ENCODE measurements around the gene DIAPH3. TPM values are rescaled to one million over a fixed set of nuclear protein-coding genes. Genes with fewer than 3 reads are reported as not detected.

The DIAPH3 gene
- polyA plus RNA-seq, 2 donors, result 1.3 to 2.2 TPM

GRCh38 chr13:59660582-59660981 lies 503.1 kb downstream of the DIAPH3 start:
- H3K27me3 ChIP-seq (ENCODE audit: control insufficient read depth in 1 of 2, insufficient read depth in 2 of 2, low read length in 2 of 2), result no peaks in the 10 kb centered on the region
- H3K4me1 ChIP-seq (ENCODE audit: control insufficient read depth in 2 of 2, insufficient read depth in 2 of 2, low read length in 1 of 2), result no peaks in the 10 kb centered on the region
- H3K27ac ChIP-seq (ENCODE audit: low read depth in 2 of 2, low read length in 1 of 2), result no peak overlapping the region
- H3K36me3 ChIP-seq (ENCODE audit: control insufficient read depth in 2 of 2, insufficient read depth in 2 of 2, low read length in 1 of 2), result no peaks in the 10 kb centered on the region
- H3K9me3 ChIP-seq (ENCODE audit: control insufficient read depth in 2 of 2, insufficient read depth in 1 of 2, low read depth in 1 of 2, low read length in 1 of 2), result no peaks in the 10 kb centered on the region
- 88 to 90% methylated on average over 5 of the region's 5 CpGs for WGBS, 2 donors
- H3K4me3 ChIP-seq (ENCODE audit: low read depth in 1 of 2, low read length in 2 of 2), result no peak overlapping the region

- WGBS, 2 donors, result 88 to 89% methylated on average over 5 of the region's 5 CpGs
- Histone ChIP-seq H3K9me3 (ENCODE audit: control insufficient read depth in 2 of 2, insufficient read depth in 1 of 2, low read depth in 1 of 2, low read length in 1 of 2) (no peaks in the 10 kb centered on the region), H3K4me1 (ENCODE audit: control insufficient read depth in 2 of 2, insufficient read depth in 2 of 2, low read length in 1 of 2) (no peaks in the 10 kb centered on the region)
These were observed 503.7 kb downstream of the DIAPH3 start for GRCh38 chr13:59659981-59660380.

GRCh38 chr13:59658738-59659330 lies 504.9 kb downstream of the DIAPH3 start:
- Histone ChIP-seq H3K4me1 (ENCODE audit: control insufficient read depth in 2 of 2, insufficient read depth in 2 of 2, low read length in 1 of 2) (no peaks in the 10 kb centered on the region), H3K27ac (ENCODE audit: low read depth in 2 of 2, low read length in 1 of 2) (no peak overlapping the region)
- WGBS, 2 donors, result 88 to 91% methylated on average over 6 of the region's 6 CpGs

More at GRCh38 chr13:59659981-59660380, 503.7 kb downstream of the DIAPH3 start:
- H3K27me3 ChIP-seq (ENCODE audit: control insufficient read depth in 1 of 2, insufficient read depth in 2 of 2, low read length in 2 of 2), result no peaks in the 10 kb centered on the region
- H3K36me3 ChIP-seq (ENCODE audit: control insufficient read depth in 2 of 2, insufficient read depth in 2 of 2, low read length in 1 of 2), result no peaks in the 10 kb centered on the region
- no peak overlapping the region for H3K27ac ChIP-seq (ENCODE audit: low read depth in 2 of 2, low read length in 1 of 2)
- H3K4me3 ChIP-seq (ENCODE audit: low read depth in 1 of 2, low read length in 2 of 2), result no peak overlapping the region

GRCh38 chr13:59658027-59658737 lies 505.5 kb downstream of the DIAPH3 start:
- H3K4me3 ChIP-seq (ENCODE audit: low read depth in 1 of 2, low read length in 2 of 2), result no peak overlapping the region
- 76 to 85% methylated on average over 12 of the region's 12 CpGs for WGBS, 2 donors
- peaks cover 0 to 2% of the 10 kb centered on the region in 2 donors for H3K9me3 ChIP-seq (ENCODE audit: control insufficient read depth in 2 of 2, insufficient read depth in 1 of 2, low read depth in 1 of 2, low read length in 1 of 2)
- H3K27me3 ChIP-seq (ENCODE audit: control insufficient read depth in 1 of 2, insufficient read depth in 2 of 2, low read length in 2 of 2), result no peaks in the 10 kb centered on the region
- no peaks in the 10 kb centered on the region for H3K4me1 ChIP-seq (ENCODE audit: control insufficient read depth in 2 of 2, insufficient read depth in 2 of 2, low read length in 1 of 2)
- H3K36me3 ChIP-seq (ENCODE audit: control insufficient read depth in 2 of 2, insufficient read depth in 2 of 2, low read length in 1 of 2), result no peaks in the 10 kb centered on the region
- H3K27ac ChIP-seq (ENCODE audit: low read depth in 2 of 2, low read length in 1 of 2), result no peak overlapping the region

More at GRCh38 chr13:59658738-59659330, 504.9 kb downstream of the DIAPH3 start:
- H3K9me3 ChIP-seq (ENCODE audit: control insufficient read depth in 2 of 2, insufficient read depth in 1 of 2, low read depth in 1 of 2, low read length in 1 of 2), result no peaks in the 10 kb centered on the region
- no peaks in the 10 kb centered on the region for H3K27me3 ChIP-seq (ENCODE audit: control insufficient read depth in 1 of 2, insufficient read depth in 2 of 2, low read length in 2 of 2)
- H3K36me3 ChIP-seq (ENCODE audit: control insufficient read depth in 2 of 2, insufficient read depth in 2 of 2, low read length in 1 of 2), result no peaks in the 10 kb centered on the region
- H3K4me3 ChIP-seq (ENCODE audit: low read depth in 1 of 2, low read length in 2 of 2), result no peak overlapping the region

- 66 to 73% methylated on average over 2 of the region's 2 CpGs for WGBS, 2 donors
- no peaks in the 10 kb centered on the region for H3K27me3 ChIP-seq (ENCODE audit: control insufficient read depth in 1 of 2, insufficient read depth in 2 of 2, low read length in 2 of 2)
- peaks cover 0 to 2% of the 10 kb centered on the region in 2 donors for H3K9me3 ChIP-seq (ENCODE audit: control insufficient read depth in 2 of 2, insufficient read depth in 1 of 2, low read depth in 1 of 2, low read length in 1 of 2)
- H3K27ac ChIP-seq (ENCODE audit: low read depth in 2 of 2, low read length in 1 of 2), result no peak overlapping the region
- H3K4me3 ChIP-seq (ENCODE audit: low read depth in 1 of 2, low read length in 2 of 2), result no peak overlapping the region
- H3K36me3 ChIP-seq (ENCODE audit: control insufficient read depth in 2 of 2, insufficient read depth in 2 of 2, low read length in 1 of 2), result no peaks in the 10 kb centered on the region
- H3K4me1 ChIP-seq (ENCODE audit: control insufficient read depth in 2 of 2, insufficient read depth in 2 of 2, low read length in 1 of 2), result no peaks in the 10 kb centered on the region
These were observed 509.8 kb downstream of the DIAPH3 start for GRCh38 chr13:59653916-59654315.

GRCh38 chr13:59651479-59651878 lies 512.2 kb downstream of the DIAPH3 start:
- H3K27ac ChIP-seq (ENCODE audit: low read depth in 2 of 2, low read length in 1 of 2), result no peak overlapping the region
- 85 to 86% methylated on average over 5 of the region's 5 CpGs for WGBS, 2 donors
- H3K27me3 ChIP-seq (ENCODE audit: control insufficient read depth in 1 of 2, insufficient read depth in 2 of 2, low read length in 2 of 2), result no peaks in the 10 kb centered on the region
- no peaks in the 10 kb centered on the region for H3K36me3 ChIP-seq (ENCODE audit: control insufficient read depth in 2 of 2, insufficient read depth in 2 of 2, low read length in 1 of 2)
- H3K4me3 ChIP-seq (ENCODE audit: low read depth in 1 of 2, low read length in 2 of 2), result no peak overlapping the region
- H3K4me1 ChIP-seq (ENCODE audit: control insufficient read depth in 2 of 2, insufficient read depth in 2 of 2, low read length in 1 of 2), result no peaks in the 10 kb centered on the region
- H3K9me3 ChIP-seq (ENCODE audit: control insufficient read depth in 2 of 2, insufficient read depth in 1 of 2, low read depth in 1 of 2, low read length in 1 of 2), result peaks cover 0 to 2% of the 10 kb centered on the region in 2 donors

- Histone ChIP-seq H3K4me1 (ENCODE audit: control insufficient read depth in 2 of 2, insufficient read depth in 2 of 2, low read length in 1 of 2) (no peaks in the 10 kb centered on the region), H3K9me3 (ENCODE audit: control insufficient read depth in 2 of 2, insufficient read depth in 1 of 2, low read depth in 1 of 2, low read length in 1 of 2) (no peaks in the 10 kb centered on the region), H3K4me3 (ENCODE audit: low read depth in 1 of 2, low read length in 2 of 2) (no peak overlapping the region), H3K27ac (ENCODE audit: low read depth in 2 of 2, low read length in 1 of 2) (no peak overlapping the region), H3K36me3 (ENCODE audit: control insufficient read depth in 2 of 2, insufficient read depth in 2 of 2, low read length in 1 of 2) (no peaks in the 10 kb centered on the region), H3K27me3 (ENCODE audit: control insufficient read depth in 1 of 2, insufficient read depth in 2 of 2, low read length in 2 of 2) (no peaks in the 10 kb centered on the region)
- 29 to 31% methylated on average over 3 of the region's 3 CpGs for WGBS, 2 donors
These were observed 519.7 kb downstream of the DIAPH3 start for GRCh38 chr13:59643906-59644626.

GRCh38 chr13:59643364-59643841 lies 520.3 kb downstream of the DIAPH3 start:
- Histone ChIP-seq H3K27ac (ENCODE audit: low read depth in 2 of 2, low read length in 1 of 2) (no peak overlapping the region), H3K4me3 (ENCODE audit: low read depth in 1 of 2, low read length in 2 of 2) (no peak overlapping the region), H3K9me3 (ENCODE audit: control insufficient read depth in 2 of 2, insufficient read depth in 1 of 2, low read depth in 1 of 2, low read length in 1 of 2) (no peaks in the 10 kb centered on the region), H3K27me3 (ENCODE audit: control insufficient read depth in 1 of 2, insufficient read depth in 2 of 2, low read length in 2 of 2) (no peaks in the 10 kb centered on the region), H3K4me1 (ENCODE audit: control insufficient read depth in 2 of 2, insufficient read depth in 2 of 2, low read length in 1 of 2) (no peaks in the 10 kb centered on the region), H3K36me3 (ENCODE audit: control insufficient read depth in 2 of 2, insufficient read depth in 2 of 2, low read length in 1 of 2) (no peaks in the 10 kb centered on the region)
- WGBS, 2 donors, result 57 to 62% methylated on average over 6 of the region's 6 CpGs

- Histone ChIP-seq H3K4me1 (ENCODE audit: control insufficient read depth in 2 of 2, insufficient read depth in 2 of 2, low read length in 1 of 2) (no peaks in the 10 kb centered on the region), H3K9me3 (ENCODE audit: control insufficient read depth in 2 of 2, insufficient read depth in 1 of 2, low read depth in 1 of 2, low read length in 1 of 2) (no peaks in the 10 kb centered on the region)
- WGBS, 2 donors, result 79 to 83% methylated on average over 1 of the region's 1 CpG
These were observed 521.9 kb downstream of the DIAPH3 start for GRCh38 chr13:59641817-59642216.

More at GRCh38 chr13:59641817-59642216, 521.9 kb downstream of the DIAPH3 start:
- no peak overlapping the region for H3K4me3 ChIP-seq (ENCODE audit: low read depth in 1 of 2, low read length in 2 of 2)
- H3K27me3 ChIP-seq (ENCODE audit: control insufficient read depth in 1 of 2, insufficient read depth in 2 of 2, low read length in 2 of 2), result no peaks in the 10 kb centered on the region
- no peak overlapping the region for H3K27ac ChIP-seq (ENCODE audit: low read depth in 2 of 2, low read length in 1 of 2)
- H3K36me3 ChIP-seq (ENCODE audit: control insufficient read depth in 2 of 2, insufficient read depth in 2 of 2, low read length in 1 of 2), result no peaks in the 10 kb centered on the region
